ENCODE measurements around the gene MPHOSPH9. TPM values are rescaled to one million over a fixed set of nuclear protein-coding genes. Genes with fewer than 3 reads are reported as not detected.

MPHOSPH9 gene, protein sequence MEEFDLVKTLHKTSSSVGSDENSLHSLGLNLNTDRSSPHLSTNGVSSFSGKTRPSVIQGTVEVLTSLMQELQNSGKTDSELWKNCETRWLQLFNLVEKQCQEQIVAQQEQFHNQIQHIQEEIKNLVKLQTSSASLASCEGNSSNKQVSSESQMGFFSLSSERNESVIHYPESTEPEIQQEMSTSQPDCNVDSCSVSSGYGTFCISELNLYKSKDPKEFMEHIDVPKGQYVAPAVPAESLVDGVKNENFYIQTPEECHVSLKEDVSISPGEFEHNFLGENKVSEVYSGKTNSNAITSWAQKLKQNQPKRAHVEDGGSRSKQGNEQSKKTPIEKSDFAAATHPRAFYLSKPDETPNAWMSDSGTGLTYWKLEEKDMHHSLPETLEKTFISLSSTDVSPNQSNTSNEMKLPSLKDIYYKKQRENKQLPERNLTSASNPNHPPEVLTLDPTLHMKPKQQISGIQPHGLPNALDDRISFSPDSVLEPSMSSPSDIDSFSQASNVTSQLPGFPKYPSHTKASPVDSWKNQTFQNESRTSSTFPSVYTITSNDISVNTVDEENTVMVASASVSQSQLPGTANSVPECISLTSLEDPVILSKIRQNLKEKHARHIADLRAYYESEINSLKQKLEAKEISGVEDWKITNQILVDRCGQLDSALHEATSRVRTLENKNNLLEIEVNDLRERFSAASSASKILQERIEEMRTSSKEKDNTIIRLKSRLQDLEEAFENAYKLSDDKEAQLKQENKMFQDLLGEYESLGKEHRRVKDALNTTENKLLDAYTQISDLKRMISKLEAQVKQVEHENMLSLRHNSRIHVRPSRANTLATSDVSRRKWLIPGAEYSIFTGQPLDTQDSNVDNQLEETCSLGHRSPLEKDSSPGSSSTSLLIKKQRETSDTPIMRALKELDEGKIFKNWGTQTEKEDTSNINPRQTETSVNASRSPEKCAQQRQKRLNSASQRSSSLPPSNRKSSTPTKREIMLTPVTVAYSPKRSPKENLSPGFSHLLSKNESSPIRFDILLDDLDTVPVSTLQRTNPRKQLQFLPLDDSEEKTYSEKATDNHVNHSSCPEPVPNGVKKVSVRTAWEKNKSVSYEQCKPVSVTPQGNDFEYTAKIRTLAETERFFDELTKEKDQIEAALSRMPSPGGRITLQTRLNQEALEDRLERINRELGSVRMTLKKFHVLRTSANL
- polyA plus RNA-seq (2014; cell fraction: cytosol; rRNA removed), result 80.2 and 101 TPM in 2 replicates
- polyA plus RNA-seq (2014; cell fraction: nucleus; rRNA removed), result 126 and 134 TPM in 2 replicates

GRCh38 chr12:123232807-123233504 is at the start of gene MPHOSPH9, which contains the start of gene MTRFR:
Gene MPHOSPH9, minus strand, starts transcription at chr12:123233141. Its CDS starts 2,777 bp downstream, at chr12:123230364.
Gene MTRFR, plus strand, starts transcription at chr12:123233436. Its CDS starts 20,239 bp downstream, at chr12:123253675.
- DNase-seq (ENCODE audit: low spot score), result peak; percentile 100

GRCh38 chr12:123282111-123282510 is 49.2 kb upstream of the MPHOSPH9 start:
- no peak for DNase-seq (ENCODE audit: low spot score)

- no peak for DNase-seq (ENCODE audit: low spot score)
Observed at GRCh38 chr12:123280971-123281370, 48.0 kb upstream of the MPHOSPH9 start.

DNA sequence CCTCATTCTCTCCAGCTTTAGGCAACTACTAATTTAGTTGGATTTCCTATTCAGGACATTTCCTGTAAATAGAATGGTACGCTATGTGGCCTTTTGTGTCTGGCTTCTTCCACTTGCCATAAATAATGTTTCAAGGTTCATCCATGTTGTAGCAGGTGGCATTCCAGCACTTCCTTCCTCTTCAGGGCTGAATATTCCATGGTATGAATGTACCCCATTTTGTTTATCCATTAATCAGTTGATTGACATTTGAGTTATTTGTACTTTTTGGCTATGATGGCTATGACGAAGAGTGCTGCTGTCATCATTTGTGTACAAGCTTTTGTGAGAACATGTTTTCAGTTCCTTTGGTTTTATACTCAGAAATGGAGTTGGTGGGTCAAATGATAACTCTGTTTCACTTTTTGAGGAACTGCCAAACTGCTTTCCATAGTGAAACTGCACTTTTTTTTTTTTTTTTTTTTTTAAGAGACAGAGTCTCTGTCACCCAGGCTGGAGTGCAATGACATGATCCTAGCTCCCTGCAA is 45.2 kb upstream of the MPHOSPH9 start:
- no peak for DNase-seq (ENCODE audit: low spot score)

DNA sequence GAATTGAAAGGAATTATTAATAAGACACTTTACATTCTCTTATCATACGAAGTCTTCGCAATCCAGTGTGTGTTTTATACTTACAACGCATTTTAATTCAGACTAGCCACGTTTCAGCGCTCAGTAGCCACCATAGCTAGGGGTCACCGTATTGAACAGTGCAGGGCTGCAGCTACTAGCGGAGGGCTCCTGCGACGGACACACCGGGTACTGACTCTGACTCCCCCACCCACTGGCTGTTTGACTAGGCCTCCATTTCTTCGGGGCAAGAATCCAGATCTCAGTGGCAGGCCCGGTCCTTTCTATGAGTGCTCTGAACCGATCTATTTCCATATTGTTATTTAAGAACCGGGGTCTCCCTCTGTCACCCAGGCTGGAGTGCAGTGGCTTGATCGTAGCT is 40.2 kb upstream of the MPHOSPH9 start:
- DNase-seq (ENCODE audit: low spot score), result no peak

- DNase-seq (ENCODE audit: low spot score), result peak; percentile 49
Observed at GRCh38 chr12:123271001-123271668, 38.2 kb upstream of the MPHOSPH9 start.

- peak; percentile 35 for DNase-seq (ENCODE audit: low spot score)
Observed at GRCh38 chr12:123270214-123271000, 37.5 kb upstream of the MPHOSPH9 start.

- no peak for DNase-seq (ENCODE audit: low spot score)
Observed at GRCh38 chr12:123269896-123270213, 36.9 kb upstream of the MPHOSPH9 start.

- DNase-seq (ENCODE audit: low spot score), result peak; percentile 90
Observed at GRCh38 chr12:123269395-123269892, 36.5 kb upstream of the MPHOSPH9 start.

- DNase-seq (ENCODE audit: low spot score), result no peak
Observed at GRCh38 chr12:123268850-123269249, 35.9 kb upstream of the MPHOSPH9 start.

DNA sequence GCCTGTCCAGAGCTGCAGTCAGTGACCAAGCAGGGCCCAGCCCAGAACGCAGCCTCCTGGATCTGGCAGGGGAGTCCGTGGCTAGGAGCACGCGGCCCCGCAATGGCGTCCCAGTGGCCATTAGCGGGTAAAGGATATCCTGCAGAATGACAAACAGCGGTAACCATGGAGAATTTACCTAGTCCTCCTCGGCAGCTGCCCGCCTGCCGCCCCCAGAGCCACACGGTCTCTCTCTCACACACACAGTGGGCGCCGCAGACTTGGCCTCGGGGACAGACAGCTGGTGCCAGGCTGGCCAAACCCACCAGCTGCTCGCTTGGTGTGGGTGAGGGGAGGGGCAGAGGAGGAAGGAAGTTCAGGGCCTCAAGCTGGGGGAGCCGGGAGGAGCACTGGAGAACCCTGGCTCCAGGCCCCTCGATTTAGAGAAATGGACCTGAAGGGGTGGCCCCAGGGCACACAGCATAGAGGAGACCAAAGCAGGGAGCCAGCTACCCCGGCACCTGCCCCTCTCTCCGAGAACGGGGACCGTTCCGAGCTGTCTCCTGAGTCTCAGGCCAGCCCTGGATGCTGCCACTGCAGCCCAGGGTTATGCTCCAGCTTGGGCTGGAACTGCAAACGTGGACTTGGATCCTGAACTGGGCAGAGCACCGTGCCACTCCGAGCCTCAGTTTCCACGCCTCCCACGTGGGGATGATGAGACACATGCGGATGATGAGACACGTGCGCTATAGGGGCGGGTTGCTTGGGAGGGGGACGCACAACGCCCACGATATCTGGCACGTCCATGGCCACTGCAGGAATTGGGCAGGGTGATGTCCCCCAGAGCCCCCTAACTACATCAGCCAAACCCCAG is 35.3 kb upstream of the MPHOSPH9 start:
- no peak for DNase-seq (ENCODE audit: low spot score)

DNA sequence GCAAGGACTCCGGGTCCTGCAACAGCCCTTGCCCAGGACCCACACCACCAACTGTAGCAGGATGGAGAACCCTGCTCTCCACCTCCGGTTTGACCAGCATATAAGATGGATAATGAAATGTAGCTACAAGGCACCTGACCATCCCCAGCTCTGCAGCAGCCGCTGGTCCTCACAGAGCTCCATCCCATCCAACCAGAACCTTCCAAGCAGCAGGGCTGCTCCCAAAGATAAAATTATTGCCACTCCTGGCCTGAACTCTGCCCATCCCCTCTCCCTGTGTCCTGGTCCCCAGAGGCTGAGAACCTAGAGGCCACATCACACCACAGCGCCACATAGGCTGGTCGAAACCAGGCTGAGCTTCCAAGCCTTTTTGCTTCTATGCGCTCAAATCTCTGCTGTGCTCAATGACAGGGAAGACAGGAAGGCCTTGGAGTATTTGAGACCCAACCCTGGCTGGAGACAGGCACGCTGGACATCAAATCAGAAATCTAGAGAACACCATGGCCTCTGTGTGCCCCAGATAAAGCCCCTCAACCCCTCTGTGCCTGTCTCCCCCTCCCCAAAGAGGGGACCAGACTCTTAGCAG is 34.5 kb upstream of the MPHOSPH9 start:
- DNase-seq (ENCODE audit: low spot score), result no peak

DNA sequence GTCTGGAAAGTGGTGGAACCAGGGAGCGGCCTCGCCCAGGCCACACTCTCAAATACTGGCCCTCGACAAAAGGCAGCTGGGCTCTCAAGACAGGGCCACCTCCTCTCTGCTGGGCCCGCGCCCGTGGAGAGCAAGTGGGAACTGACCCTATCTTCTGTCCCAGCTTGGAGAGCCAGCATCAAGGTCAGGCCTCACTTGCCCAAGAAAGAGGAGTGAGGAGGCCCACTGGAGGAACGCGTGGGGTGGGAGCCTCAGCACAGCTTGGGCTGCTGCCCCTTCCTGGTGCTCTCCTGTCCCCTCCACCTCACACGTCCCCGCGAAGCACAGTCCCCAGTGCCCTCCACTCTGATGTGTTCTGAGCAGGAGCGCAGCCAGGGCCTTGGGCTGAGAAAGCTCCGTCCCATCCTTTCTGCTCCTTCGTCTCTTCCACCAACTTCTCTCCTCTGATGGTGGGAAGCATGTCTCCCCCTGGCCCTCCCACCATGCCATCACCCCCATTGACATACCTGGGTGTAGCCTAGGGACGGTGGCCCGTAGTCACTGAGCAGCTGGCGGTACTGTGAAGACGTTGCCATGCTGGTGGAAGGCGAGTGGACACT is 33.8 kb upstream of the MPHOSPH9 start:
- DNase-seq (ENCODE audit: low spot score), result no peak

DNA sequence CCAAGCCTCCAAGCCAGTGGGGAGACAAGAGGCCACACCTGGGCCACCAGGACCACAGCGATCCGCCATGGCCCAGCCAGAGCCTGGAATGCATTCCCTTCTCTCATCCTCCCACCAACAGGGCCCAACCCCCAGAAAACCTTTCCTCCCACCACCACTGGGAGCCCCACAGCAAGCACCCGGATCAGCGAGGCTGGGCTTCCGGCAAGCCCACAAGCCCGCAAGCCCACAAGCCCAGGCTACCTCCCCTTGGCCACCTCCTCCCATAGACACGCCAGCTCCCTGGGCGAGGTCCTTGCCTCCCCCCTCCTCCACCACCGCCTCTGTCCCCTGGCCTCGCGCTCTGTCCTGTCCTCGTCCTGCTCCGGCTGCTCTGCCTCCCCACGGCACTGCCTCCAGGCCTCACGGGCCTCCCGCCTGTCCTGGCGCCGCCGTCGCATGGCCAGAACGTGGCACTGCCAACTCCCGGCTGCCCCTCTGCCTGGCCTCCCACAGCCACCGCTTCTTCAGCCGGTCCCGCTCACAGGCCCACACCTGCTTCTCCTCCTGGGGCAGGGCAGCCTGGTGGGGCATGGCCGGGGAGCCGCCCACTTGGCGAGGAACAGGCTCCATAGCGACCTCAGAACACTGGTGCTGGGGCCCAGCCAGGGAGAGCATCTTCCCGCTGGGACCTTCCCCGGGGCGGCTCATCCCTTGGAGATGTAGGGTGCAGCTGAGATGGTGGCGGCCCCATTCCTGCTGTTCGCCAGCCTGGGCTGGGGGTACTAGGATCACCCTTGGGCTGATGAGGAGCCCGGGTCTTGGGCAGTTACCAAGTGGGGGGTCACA is 33.1 kb upstream of the MPHOSPH9 start:
- DNase-seq (ENCODE audit: low spot score), result no peak

DNA sequence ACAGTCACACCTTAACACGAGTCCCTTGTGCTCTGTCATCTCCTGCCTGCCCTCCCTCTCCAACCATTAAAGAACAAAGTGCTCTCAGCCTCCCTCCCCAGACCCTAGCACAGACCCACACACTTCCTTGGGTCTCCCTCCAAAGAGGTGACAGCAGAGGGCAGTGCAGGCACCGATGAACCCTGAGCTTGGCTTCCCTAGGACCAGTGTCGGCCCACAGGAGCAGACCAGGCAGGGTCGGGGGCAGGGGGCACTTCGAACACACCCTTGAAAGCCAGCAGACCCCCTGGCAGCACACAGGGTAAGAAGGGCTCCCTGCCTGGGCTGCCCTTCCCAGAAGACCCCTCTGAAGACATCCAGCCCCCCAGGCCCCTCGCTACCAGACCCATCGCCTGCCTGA is 31.7 kb upstream of the MPHOSPH9 start:
- DNase-seq (ENCODE audit: low spot score), result peak; percentile 52

DNA sequence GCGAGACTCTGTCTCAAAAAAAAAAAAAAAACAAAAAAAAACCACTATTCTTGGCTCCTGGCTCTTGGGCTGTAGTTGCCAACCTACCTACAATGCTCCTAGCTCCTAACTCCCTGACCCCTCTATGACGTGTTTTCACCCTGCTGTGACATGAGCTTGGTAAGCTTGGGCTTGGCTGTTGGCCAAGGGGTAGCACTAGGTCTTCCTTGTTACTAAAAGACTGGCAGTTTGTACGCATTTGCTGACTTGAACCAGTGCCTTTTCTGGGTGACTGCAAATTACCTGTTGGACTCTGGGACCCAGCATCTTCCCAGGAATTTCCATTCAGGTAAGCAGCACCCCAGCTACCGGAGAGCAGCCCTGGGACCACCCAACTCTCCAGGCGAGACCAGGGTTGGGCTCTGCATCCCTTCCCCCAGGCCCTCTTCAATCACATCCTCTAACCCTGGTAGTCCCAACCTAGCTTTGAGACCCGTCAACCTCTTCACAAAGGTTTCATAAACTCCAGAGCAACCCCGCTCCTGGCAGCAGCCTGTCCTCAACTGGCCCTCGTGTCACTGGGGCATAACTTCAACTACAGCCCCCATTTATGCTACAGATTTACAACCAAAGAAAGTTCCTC is 30.4 kb upstream of the MPHOSPH9 start:
- DNase-seq (ENCODE audit: low spot score), result no peak
